ENCODE results near the gene SLC29A1.
"Not testable (repeated sequence)": the region's sequence is repeated elsewhere in the genome, so short reads cannot be mapped to it uniquely, and the experiment has no call there.

The SLC29A1 gene

GRCh38 chr6:44193307-44193910 is 30.0 kb upstream of the SLC29A1 start:
- no peak for DNase-seq (ENCODE audit: extremely low read depth in 1 of 2, low read depth in 1 of 2)

DNA sequence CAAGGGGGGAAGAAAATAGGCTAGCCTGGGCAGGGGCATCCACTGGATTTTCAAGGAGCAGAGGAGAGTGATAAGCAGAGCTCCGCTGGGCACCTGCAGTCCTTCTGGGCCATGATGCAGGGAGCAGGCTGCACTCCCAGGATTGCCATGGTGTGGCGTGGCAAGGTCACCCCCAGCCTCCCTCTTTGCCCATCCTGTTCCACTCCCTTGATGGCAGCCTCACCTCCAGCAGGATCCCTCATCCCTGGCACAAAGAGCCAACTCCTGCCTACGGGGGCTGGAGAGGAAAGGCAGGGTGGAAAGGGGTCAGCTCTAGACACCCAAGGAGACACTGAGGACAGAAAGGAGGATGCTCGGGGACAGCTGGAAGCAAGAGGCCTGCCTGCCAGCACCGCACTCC is 29.1 kb upstream of the SLC29A1 start:
- DNase-seq (ENCODE audit: extremely low read depth in 1 of 2, low read depth in 1 of 2) = no peak

GRCh38 chr6:44196351-44196750 is 27.0 kb upstream of the SLC29A1 start:
- DNase-seq (ENCODE audit: extremely low read depth in 1 of 2, low read depth in 1 of 2) = not testable (repeated sequence)

DNA sequence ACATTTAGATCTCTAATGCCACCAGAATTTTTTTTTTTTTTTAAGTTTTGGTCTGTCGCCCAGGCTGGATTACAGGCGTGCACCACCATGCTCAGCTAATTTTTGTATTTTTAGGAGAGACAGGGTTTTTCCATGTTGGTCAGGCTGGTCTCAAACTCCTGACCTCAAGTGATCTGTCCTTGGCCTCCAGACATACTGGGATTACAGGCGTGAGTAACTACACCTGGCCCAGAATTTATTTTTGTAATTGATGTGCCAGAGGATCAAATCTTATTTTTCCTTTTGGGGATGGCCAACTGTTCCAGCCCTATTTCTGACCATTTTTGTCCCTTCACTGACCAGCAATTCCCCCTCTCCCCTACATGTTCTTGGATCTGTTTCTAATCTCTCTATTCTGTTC is 24.7 kb upstream of the SLC29A1 start:
- DNase-seq (ENCODE audit: extremely low read depth in 1 of 2, low read depth in 1 of 2) = no peak

DNA sequence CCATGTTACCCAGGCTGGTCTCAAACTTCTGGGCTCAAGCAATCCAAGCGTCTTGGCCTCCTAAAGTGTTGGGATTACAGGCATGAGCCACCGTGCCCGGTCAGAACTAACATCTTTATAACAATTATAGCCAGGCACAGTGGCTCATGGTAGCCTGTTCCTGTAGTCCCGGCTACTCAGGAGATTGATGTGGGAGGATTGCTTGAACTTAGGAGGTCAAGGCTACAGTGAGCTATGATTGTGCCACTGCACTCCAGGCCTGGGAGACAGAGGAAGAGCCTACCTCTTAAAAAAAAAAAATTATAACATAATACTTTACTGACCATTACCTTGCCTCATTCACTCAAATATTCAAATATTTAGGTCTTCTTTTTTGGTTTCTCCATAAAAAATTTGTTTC is 23.5 kb upstream of the SLC29A1 start:
- no peak for DNase-seq (ENCODE audit: extremely low read depth in 1 of 2, low read depth in 1 of 2)

DNA sequence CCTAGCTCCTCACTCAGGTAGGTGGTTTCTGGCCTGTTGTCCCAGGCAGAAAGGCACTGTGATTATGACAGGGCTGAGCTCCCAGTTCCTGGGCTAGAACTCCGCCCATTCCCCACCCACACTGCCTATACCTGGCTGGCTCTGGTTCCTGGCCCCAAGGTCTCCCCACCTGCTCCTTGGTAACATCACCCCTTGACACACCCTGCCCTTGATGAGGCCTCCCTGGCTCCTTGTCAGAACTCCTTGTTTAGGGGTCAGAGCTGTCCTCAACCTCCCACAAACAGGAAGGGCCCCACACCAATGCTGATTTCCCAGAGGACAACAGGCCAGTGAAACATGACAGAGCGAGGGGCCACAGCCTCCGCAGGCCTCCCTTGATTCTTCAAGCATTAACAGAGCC is 22.2 kb upstream of the SLC29A1 start:
- no peak for DNase-seq (ENCODE audit: extremely low read depth in 1 of 2, low read depth in 1 of 2)

DNA sequence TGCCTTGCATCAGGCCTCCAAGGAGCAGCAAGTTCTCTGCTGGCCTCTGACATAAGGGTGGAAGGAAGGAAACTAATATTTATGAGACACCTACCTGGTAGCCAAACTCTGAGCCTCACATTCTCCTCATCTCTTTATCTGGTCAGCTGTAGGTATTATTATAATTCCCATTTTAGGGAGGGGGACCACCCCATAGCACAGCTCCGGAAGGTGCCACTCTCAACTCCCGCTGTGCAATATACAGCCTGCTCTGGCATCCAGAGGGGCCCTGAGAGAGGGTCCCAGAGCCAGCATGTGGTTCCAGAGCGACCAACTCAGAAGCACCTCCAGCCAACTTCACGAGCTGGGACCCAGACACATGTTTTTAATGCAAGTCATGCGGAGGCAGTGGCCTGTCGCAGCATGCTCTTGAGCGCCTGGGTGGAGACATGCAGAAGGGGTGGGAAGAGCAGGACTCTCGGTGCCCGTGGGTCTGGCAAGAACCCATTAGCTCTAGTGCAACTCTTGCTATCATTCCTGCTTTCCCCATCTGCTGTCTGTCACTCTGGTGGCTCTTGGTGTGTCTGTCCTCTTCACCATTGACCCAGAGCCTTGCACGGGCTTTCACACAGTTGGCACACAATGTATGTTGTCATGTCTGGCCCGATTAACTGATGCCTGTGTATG is 21.6 kb upstream of the SLC29A1 start:
- no peak for DNase-seq (ENCODE audit: extremely low read depth in 1 of 2, low read depth in 1 of 2)

- no peak for DNase-seq (ENCODE audit: extremely low read depth in 1 of 2, low read depth in 1 of 2)
Measured at GRCh38 chr6:44202332-44202971, 20.9 kb upstream of the SLC29A1 start.

GRCh38 chr6:44202972-44203750 is 20.2 kb upstream of the SLC29A1 start:
- no peak for DNase-seq (ENCODE audit: extremely low read depth in 1 of 2, low read depth in 1 of 2)

GRCh38 chr6:44203955-44204354 is 19.4 kb upstream of the SLC29A1 start:
- no peak for DNase-seq (ENCODE audit: extremely low read depth in 1 of 2, low read depth in 1 of 2)

DNA sequence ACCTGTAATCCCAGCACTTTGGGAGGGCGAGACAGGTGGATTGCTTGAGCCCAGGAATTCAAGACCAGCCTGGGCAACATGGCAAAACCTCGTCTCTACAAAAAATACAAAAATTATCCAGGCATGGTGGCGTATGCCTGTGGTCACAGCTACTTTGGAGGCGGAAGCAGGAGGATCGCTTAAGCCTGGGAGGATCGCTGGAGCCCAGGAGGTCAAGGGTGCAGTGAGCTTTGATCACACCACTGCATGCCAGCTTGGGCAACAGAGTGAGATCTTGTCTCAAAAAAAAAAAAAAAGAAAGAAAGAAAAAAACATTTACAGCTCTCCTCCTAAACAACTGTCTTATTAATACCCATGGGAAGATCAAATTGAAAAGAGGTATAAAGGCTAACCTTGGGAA is 15.4 kb upstream of the SLC29A1 start:
- no peak for DNase-seq (ENCODE audit: extremely low read depth in 1 of 2, low read depth in 1 of 2)

DNA sequence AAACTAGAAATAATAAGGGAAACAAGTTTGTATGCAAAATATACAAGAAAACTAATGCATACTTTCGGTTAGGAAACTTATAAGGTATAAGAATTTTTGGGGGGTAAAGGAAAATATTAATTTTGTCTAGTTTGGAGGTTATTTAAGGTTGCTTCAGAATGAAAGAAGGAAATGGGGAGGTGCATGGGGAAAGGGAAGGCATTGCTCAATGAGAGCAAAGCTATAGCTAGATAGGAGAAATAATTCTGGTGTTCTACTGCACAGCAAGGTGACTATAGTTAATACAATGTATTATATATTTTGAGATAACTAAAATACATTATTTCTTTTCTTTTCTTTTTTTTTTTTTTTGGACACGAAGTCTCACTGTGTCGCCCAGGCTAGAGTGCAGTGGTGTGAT is 12.1 kb upstream of the SLC29A1 start:
- no peak for DNase-seq (ENCODE audit: extremely low read depth in 1 of 2, low read depth in 1 of 2)

DNA sequence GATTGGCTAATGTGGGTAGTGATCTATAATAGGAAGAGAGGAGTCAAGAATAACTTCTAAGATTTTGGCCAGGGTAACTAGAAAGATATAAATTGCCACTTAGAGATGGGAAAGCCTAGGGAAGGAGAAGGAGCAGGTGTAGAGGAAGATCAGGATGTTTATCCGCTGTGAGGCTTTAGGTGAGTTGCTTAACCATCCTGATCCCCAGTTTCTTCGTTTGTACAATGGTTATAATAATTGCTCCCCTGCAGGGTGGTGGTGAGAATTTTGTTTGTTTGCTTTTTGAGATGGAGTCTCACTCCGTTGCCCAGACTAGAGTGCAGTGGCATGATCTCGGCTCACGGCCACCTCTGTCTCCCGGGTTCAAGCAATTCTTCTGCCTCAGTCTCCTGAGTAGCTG is 9.1 kb upstream of the SLC29A1 start:
- no peak for DNase-seq (ENCODE audit: extremely low read depth in 1 of 2, low read depth in 1 of 2)

DNA sequence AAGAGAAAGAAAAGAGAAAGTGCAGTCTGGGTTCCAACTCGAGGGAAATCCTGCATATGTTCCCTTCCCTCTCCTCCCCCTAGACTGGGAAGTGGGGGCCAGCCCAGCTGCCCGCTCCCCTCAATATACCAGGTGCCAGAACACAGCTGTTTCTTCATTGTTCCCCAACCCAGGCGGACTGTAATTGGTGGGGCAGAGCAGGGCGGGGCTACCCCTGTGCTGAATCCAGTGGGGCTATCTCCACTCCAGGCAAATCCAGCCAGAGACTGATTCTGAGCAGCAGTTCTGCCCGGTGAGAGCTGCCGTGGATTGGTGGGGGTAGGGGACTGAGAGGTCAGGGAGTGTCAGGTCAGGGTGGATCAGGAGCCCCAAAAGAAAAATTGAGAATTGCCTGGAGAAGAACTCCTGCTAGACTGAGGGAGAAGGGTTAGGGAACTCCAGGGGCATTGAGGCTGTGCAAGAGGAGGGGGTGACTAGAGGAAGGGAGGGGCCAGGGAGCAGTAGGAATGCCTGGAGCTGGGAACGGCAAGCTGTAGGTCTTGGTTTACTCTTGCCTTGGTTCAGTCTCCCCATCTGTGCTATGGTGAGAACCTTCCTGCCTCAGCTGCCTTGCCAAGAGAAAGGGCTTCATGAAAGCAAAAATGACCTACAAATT is 6.6 kb upstream of the SLC29A1 start, which contains the start of gene MYMX:
Gene MYMX (plus strand): TSS at position 250 of the 655 bp plus-strand sequence. CDS start 546 bp downstream, outside the sequence.
- no peak for DNase-seq (ENCODE audit: extremely low read depth in 1 of 2, low read depth in 1 of 2)

DNA sequence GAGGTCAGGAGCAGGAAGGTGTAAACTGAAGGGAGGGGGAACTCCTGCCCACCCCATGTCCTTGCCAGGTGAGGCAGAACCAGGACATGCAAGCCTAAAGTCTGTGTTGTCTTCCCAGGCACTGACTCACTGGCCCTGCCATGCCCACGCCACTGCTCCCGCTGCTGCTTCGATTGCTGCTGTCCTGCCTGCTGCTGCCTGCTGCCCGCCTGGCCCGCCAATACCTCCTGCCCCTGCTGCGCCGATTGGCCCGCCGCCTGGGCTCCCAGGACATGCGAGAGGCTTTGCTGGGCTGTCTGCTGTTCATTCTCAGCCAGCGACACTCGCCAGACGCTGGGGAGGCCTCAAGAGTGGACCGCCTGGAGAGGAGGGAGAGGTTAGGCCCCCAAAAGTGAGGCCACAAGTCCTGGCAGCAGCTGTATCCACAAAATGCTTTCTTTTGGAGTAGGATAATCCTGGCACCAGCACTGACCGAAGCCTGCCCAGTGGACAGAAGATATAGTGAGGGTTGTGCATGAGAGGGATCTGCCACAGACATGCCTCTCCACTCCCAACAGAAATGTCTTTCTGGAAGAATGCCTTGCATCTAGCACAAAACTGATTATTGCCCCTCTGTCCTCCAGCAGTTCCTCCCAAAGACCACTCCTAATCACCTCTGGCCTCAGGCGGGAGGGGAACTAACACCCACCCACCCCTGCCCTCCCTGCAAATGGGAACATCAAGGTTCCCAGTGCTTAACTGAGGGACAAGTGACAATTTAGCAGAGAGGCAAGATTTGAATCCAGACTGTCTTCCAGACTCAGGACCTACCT is 5.9 kb upstream of the SLC29A1 start:
- no peak for DNase-seq (ENCODE audit: extremely low read depth in 1 of 2, low read depth in 1 of 2)

GRCh38 chr6:44219053-44219814 is 4.2 kb upstream of the SLC29A1 start:
- no peak for DNase-seq (ENCODE audit: extremely low read depth in 1 of 2, low read depth in 1 of 2)

GRCh38 chr6:44219815-44220784 is 3.3 kb upstream of the SLC29A1 start:
- DNase-seq (ENCODE audit: extremely low read depth in 1 of 2, low read depth in 1 of 2) = no peak

DNA sequence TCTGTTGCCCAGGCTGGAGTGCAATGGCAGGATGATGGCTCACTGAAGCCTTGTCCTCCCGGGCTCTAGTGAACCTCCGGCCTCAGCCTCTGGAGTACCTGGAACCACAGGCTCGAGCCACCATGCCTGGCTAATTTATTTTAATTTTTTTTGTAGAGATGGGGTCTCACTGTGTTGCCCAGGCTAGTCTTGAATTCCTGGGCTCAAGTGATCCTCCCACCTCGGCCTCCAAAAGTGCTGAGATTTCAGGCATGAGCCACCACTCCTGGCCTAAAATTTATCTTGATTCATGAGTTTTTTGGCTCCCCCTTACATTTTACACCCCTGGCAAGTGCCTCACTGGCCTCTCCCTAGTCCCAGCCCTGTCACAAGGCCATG is 2.5 kb upstream of the SLC29A1 start:
- DNase-seq (ENCODE audit: extremely low read depth in 1 of 2, low read depth in 1 of 2) = no peak

All from stimulated activated CD8-positive, alpha-beta memory T cell treated with anti-CD3 and anti-CD28 coated beads, Interleukin-7, amount 100 ng/mL, for 48 hours (primary cell).